WI38 (cell line): Measurements from ENCODE around the gene EPG5.
A peak's percentile ranks its signal among the peaks of the same experiment; 100 is the strongest.
"Not testable (repeated sequence)": the region's sequence is repeated elsewhere in the genome, so short reads cannot be mapped to it uniquely, and the experiment has no call there.

Source experiments
- H3K4me3 ChIP-seq: 2 replicates; pipeline ENCODE4 v1.5.1; 2011; ENCODE audit warnings: low read depth, mild to moderate bottlenecking, control low read depth, low read length
- TF ChIP-seq, protein P1 (sequence below): IDR thresholded peaks from 2 replicates; pipeline ENCODE4 v1.5.1; 2012; ENCODE audit warnings: low read depth, mild to moderate bottlenecking, control low read depth, low read length

Gene EPG5

DNA sequence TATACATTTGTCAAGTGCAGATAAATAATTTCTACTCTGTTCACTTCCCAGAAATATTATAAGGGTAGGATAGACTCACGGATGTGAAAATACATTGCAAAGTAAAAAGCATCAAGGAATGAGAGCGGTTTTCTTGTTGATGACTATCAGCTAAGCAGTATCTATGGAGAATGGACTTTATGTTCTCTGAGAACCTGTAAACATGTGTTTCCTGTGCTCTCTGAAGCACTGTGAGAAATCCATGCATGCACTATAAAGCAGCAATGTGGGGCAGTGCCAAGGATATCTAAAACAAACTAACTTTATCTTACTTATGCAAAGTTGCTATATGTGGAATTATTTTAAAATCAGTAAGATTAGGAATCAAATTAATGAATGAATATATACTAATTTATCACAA is 146.1 kb downstream of the EPG5 start:
- TF ChIP-seq, protein P1, sequence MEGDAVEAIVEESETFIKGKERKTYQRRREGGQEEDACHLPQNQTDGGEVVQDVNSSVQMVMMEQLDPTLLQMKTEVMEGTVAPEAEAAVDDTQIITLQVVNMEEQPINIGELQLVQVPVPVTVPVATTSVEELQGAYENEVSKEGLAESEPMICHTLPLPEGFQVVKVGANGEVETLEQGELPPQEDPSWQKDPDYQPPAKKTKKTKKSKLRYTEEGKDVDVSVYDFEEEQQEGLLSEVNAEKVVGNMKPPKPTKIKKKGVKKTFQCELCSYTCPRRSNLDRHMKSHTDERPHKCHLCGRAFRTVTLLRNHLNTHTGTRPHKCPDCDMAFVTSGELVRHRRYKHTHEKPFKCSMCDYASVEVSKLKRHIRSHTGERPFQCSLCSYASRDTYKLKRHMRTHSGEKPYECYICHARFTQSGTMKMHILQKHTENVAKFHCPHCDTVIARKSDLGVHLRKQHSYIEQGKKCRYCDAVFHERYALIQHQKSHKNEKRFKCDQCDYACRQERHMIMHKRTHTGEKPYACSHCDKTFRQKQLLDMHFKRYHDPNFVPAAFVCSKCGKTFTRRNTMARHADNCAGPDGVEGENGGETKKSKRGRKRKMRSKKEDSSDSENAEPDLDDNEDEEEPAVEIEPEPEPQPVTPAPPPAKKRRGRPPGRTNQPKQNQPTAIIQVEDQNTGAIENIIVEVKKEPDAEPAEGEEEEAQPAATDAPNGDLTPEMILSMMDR: no peak
- no peak overlapping the region for H3K4me3 ChIP-seq

DNA sequence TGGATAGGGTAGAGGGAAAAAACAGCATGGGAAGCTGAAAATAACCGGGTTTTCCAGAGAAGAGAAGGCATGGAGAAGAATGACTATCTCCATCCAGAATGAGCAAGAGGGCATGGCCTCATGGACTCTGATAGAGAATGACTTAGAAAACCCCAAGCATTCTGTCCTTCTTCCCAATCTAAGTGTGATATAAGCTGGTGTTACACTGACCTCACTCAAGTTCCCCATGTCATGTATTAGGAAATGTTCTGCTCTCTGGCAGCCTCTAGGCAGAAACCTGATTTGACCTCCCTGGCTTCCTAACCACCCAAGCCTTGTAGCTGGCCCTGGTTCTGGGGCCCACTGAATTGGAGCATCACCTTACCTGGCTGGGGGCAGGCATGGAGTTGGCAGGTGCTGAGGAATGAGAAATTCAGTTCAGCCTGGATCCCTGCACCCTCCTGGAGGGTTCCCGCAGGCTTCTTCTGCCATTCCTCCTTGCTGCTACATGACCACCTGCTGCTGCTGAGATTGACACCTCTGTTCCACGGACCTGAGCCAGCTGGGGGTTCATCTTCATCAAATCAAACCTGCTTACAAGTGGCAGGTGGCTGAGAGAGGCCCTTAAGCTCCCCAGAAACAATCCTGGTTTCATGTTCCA is 146.9 kb downstream of the EPG5 start:
- no peak overlapping the region for H3K4me3 ChIP-seq
- TF ChIP-seq, protein P1: no peak

DNA sequence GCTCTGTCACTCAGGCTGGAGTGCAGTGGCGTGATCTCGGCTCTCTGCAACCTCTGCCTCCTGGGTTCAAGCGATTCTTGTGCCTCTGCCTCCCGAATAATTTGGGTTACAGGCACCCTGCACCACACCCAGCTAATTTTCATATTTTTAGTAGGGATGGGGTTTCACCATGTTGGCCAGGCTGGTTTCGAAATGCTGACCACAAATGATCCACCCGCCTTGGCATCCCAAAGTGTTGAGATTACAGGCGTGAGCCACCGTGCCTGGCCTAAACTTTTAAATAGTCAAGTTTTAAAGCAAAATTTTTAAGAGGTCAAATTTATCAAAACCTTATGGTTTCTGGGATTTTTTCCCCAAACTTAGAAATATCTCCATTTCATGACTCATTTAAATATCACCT is 148.4 kb downstream of the EPG5 start:
- H3K4me3 ChIP-seq: not testable (repeated sequence)

DNA sequence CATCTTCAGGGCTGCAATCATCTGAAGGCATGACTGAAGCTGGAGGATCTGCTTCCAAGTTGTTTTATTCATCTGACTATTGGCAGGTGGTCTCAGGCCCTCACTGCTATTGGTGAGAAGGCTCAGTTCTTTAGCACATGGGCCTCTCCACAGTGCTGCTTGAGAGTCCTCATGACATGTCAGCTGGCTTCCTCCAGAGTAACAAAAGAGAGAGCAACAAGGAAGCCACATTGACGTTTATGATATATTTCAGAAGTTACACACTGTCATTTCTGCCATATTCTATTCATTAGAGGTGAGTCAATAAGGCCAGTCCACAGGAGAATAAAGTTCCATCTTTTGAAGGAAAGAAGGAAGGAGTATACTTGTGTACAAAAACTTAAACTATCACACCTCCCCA is 149.6 kb downstream of the EPG5 start:
- TF ChIP-seq, protein P1: no peak
- H3K4me3 ChIP-seq: no peak overlapping the region

DNA sequence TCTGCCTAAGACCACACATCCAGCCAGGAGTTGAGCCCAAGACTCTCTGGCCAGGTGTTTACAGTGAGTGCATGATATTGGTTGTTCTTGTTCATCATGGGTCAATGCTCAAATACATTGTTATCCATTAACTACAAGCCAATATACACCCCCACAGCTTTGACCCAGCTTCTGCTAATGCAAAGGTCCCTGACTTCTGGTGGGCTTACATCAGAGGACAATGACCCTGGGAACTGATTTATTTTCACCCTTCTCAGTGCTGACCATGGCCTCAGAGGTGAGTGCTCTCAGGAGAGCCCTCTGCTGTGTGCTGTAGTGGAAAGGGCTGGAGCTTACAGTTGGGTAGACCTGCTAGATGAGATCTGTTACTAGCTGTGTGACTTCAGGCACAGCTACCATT is 152.4 kb downstream of the EPG5 start:
- H3K4me3 ChIP-seq: not testable (repeated sequence)

DNA sequence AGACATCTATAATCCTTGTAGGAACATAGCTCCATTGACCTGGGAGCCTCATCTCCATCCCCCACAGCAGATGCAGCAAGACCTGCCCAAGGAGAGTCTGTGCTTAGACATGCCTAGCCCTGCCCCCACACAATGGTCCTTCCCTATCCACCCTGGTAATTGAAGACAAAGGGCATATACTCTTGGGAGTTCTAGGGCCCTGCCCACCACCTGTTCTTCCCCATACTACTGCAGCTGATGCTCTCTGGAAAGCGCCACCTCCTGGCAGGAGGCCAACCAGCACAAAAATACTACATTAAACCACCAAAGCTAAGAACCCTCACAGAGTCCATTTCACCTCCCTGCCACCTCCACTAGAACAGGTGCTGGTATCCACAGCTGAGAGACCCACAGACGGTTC is 160.0 kb downstream of the EPG5 start:
- H3K4me3 ChIP-seq: not testable (repeated sequence)

DNA sequence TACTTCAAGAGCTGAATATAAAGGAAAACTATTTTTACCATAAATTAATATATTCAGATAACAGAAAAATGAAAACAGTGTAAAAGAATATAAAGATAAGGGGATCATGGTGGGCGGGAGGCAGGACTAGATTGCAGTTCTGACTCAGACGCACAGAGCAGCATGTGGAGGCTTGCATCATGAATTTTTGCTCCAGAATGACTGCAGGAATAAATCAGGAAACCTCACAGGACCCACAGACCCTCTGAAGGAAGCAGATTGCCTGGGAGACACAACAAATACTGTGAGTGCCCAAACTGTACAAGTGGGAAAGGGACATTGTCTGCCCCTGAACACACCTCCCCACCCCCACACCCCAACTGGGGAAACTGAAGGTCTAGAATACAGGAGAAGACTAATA is 160.9 kb downstream of the EPG5 start:
- TF ChIP-seq, protein P1: no peak
- no peak overlapping the region for H3K4me3 ChIP-seq

DNA sequence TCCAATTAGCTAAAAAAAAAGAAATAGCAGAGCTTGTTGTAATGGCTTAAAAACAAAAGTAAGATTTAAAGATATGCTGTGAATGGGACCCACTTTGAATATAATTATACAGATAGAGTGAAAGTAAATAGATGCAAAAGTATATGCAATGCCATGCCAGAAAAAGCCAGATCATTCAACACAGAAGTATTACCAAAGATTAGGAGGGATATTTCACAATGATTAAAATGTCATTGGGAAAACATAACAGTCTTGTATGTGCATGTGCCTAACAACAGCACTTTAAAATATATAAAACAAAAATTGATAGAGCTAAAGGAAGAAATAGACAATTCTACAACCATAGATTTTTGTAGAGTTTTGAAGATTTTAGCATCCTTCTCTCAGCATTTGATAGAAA is 161.6 kb downstream of the EPG5 start:
- H3K4me3 ChIP-seq: no peak overlapping the region
- TF ChIP-seq, protein P1: no peak

DNA sequence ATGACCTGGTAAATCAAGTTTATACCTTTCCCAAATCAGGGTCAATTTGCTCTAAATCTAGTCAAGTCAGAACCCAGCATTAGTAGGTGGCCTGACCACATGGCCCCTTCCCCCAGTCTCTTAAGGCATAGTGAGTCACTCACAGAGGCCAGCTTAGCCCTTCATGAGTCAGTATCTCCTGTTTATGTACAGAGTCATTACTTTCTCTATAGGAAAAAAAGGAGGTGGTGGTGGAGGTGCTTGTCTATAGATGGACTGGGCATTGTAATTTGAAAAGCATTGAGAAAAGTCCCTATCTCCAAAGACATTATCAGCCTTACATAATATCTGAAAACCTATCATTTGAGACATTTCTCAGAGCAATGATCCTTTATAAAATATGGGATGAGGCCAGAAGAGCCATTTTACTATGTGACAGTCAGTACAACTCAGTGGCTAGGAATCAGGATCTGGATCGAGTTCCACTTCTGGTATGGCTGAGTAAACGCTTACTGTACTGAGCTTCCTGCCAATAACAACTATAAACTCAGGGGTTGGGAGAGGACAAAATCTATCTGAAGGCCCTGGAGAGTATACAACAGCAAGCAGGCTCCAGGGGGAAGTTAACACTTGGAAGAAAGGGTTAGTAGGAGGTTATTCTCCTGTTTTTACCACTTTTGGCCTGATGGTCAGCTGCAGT is 164.2 kb downstream of the EPG5 start:
- TF ChIP-seq, protein P1: no peak

More for the DNA sequence above, 164.2 kb downstream of the EPG5 start:
- peak overlapping the region; percentile 15; the same call in 1 of the 2 replicates for H3K4me3 ChIP-seq
